NCI-H1436 (cell line): ENCODE measurements around the gene ZNF493.

Source experiments
- DNase-seq: peaks from one replicate; lab custom pipeline; 2025; lab: John Stamatoyannopoulos, UW

The ZNF493 gene

GRCh38 chr19:21463449-21464105 is 66.6 kb downstream of the ZNF493 start:
- DNase-seq, result no peak

DNA sequence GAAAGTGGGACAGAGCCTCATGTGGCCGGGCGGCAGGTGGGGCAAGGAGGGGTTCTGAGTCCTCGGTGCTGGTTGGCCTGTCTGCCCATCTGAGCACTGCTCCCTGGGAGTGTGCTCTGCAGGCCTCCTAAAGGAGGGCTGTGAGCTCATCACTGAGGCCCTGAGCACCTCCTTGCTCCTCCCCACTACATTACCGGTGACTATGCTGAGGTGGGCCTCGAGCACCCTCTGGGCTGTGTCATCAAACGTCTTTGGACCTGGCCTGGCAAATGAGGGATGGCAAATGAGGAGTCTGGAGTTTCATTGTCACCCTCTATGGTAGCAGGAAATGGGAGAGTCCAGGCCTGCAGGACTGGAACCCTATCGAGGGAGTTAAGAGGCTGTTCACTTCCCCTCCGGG is 69.7 kb downstream of the ZNF493 start:
- no peak for DNase-seq

GRCh38 chr19:21468791-21469190 is 71.9 kb downstream of the ZNF493 start:
- no peak for DNase-seq

GRCh38 chr19:21472507-21472906 is 75.6 kb downstream of the ZNF493 start:
- no peak for DNase-seq

- DNase-seq, result no peak
Measured at GRCh38 chr19:21474671-21475181, 77.8 kb downstream of the ZNF493 start.
